ENCODE results near the gene RETREG3. TPM values are rescaled to one million over a fixed set of nuclear protein-coding genes. Genes with fewer than 3 reads are reported as not detected.

RETREG3 gene
- total and polyA plus RNA-seq, 2 of the 13 experiments (the other 11 are each of a cell fraction or from before 2014, with no cell fraction given), result 47.0 to 55.8 TPM

DNA sequence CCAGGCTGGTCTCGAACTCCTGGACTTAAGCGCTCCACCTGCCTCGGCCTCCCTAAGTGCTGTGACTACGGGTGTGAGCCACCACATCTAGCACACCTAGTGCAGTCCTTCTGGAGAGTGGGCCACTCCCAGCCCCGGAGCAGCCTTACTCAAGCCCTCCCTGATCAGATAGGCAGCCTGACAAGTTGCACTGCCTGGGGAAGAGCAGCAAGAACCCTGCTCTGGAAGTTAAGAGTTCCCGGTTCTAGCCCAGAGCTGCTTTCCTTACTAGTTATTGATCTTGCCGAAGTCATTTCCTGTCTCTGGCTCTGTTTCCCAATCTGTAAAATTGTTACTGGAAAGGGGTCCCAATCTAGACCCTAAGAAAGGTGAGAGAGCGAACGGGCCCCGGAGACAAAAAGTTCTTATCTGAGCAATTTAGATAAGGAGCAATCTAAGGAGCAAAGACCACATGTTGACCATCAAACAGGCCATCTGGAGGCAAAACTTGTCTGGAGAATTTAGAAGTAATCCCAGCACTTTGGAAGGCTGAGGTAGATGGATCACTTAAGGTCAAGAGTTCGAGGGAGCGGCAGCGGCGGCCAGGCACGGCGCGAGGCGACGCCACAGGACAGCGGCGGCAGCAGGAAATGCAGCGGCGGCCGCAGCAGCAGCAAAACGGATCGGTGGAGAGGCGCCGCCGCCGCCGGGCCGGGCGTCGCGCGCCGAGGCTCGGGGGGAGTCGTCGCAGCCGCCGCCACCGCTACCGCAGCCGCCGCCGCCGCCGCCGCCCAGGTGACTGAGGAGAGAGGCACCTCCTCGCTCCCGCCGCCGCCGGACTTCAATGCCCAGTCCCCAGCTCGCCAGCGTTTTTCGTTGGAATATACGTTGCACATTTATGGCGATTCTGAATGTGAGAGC is 77.5 kb downstream of the RETREG3 start (continued):
- TF ChIP-seq FOXO4 (CRISPR knock-in tag; conservative IDR thresholded peaks at IDR 0.05), result no peak
- TF ChIP-seq NR0B2 (CRISPR knock-in tag; IDR thresholded peaks at IDR 0.05), result 0 out of 2 replicates have a peak, but pooled peaks have one; percentile 32
- TF ChIP-seq NFKBIZ (CRISPR knock-in tag; IDR thresholded peaks at IDR 0.05), result no peak
- no peak for TF ChIP-seq RARG (CRISPR knock-in tag; IDR thresholded peaks at IDR 0.05; ENCODE audit: low read depth)
- peak; percentile 37; the same call in 1 of the 2 replicates for TF ChIP-seq BRD4 (CRISPR knock-in tag; IDR thresholded peaks at IDR 0.05)
- no peak; the same call in 1 of the 2 replicates for TF ChIP-seq ZBTB42 (CRISPR knock-in tag; IDR thresholded peaks at IDR 0.05)
- no peak for TF ChIP-seq FOXC1 (CRISPR knock-in tag; IDR thresholded peaks at IDR 0.05; ENCODE audit: borderline replicate concordance)
- TF ChIP-seq ATF4 (CRISPR knock-in tag; IDR thresholded peaks at IDR 0.05), result no peak
- no peak for TF ChIP-seq TRIM24 (CRISPR knock-in tag; IDR thresholded peaks at IDR 0.05)
- no peak for TF ChIP-seq ZFYVE20 (CRISPR knock-in tag; IDR thresholded peaks at IDR 0.05; ENCODE audit: borderline replicate concordance, low read depth)
- TF ChIP-seq ARHGAP35 (CRISPR knock-in tag; IDR thresholded peaks at IDR 0.05; ENCODE audit: borderline replicate concordance), result no peak
- TF ChIP-seq, protein P1, sequence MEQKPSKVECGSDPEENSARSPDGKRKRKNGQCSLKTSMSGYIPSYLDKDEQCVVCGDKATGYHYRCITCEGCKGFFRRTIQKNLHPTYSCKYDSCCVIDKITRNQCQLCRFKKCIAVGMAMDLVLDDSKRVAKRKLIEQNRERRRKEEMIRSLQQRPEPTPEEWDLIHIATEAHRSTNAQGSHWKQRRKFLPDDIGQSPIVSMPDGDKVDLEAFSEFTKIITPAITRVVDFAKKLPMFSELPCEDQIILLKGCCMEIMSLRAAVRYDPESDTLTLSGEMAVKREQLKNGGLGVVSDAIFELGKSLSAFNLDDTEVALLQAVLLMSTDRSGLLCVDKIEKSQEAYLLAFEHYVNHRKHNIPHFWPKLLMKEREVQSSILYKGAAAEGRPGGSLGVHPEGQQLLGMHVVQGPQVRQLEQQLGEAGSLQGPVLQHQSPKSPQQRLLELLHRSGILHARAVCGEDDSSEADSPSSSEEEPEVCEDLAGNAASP (CRISPR knock-in tag; IDR thresholded peaks at IDR 0.05; ENCODE audit: borderline replicate concordance), result peak; percentile 91
- TF ChIP-seq ZIK1 (CRISPR knock-in tag; IDR thresholded peaks at IDR 0.05; ENCODE audit: borderline replicate concordance, low read depth), result no peak
- TF ChIP-seq, protein P2, sequence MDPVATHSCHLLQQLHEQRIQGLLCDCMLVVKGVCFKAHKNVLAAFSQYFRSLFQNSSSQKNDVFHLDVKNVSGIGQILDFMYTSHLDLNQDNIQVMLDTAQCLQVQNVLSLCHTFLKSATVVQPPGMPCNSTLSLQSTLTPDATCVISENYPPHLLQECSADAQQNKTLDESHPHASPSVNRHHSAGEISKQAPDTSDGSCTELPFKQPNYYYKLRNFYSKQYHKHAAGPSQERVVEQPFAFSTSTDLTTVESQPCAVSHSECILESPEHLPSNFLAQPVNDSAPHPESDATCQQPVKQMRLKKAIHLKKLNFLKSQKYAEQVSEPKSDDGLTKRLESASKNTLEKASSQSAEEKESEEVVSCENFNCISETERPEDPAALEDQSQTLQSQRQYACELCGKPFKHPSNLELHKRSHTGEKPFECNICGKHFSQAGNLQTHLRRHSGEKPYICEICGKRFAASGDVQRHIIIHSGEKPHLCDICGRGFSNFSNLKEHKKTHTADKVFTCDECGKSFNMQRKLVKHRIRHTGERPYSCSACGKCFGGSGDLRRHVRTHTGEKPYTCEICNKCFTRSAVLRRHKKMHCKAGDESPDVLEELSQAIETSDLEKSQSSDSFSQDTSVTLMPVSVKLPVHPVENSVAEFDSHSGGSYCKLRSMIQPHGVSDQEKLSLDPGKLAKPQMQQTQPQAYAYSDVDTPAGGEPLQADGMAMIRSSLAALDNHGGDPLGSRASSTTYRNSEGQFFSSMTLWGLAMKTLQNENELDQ (CRISPR knock-in tag; IDR thresholded peaks at IDR 0.05; ENCODE audit: borderline replicate concordance), result no peak
- no peak for TF ChIP-seq SIX1 (CRISPR knock-in tag; IDR thresholded peaks at IDR 0.05; ENCODE audit: borderline replicate concordance)
- TF ChIP-seq ZNF253 (CRISPR knock-in tag; IDR thresholded peaks at IDR 0.05; ENCODE audit: borderline replicate concordance), result no peak
- TF ChIP-seq ZFP41 (CRISPR knock-in tag; IDR thresholded peaks at IDR 0.05; ENCODE audit: borderline replicate concordance), result no peak
- TF ChIP-seq, protein P3, sequence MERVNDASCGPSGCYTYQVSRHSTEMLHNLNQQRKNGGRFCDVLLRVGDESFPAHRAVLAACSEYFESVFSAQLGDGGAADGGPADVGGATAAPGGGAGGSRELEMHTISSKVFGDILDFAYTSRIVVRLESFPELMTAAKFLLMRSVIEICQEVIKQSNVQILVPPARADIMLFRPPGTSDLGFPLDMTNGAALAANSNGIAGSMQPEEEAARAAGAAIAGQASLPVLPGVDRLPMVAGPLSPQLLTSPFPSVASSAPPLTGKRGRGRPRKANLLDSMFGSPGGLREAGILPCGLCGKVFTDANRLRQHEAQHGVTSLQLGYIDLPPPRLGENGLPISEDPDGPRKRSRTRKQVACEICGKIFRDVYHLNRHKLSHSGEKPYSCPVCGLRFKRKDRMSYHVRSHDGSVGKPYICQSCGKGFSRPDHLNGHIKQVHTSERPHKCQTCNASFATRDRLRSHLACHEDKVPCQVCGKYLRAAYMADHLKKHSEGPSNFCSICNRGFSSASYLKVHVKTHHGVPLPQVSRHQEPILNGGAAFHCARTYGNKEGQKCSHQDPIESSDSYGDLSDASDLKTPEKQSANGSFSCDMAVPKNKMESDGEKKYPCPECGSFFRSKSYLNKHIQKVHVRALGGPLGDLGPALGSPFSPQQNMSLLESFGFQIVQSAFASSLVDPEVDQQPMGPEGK (CRISPR knock-in tag; IDR thresholded peaks at IDR 0.05), result no peak
- TF ChIP-seq SMAD9 (CRISPR knock-in tag; IDR thresholded peaks at IDR 0.05), result no peak

Measured in HepG2 (cell line).